Heart left ventricle (tissue), 13 donors: ENCODE data around the gene SH2D4B.

Experiments used
- POLR2A ChIP-seq, 2 donors: fragments of 450-650 bp; IDR thresholded peaks; one replicate each; pipeline ENCODE4 v1.6.1; 2017; ENCODE audit warnings: antibody characterized with exemption in 2 of 2, mild to moderate bottlenecking in 2 of 2, moderate library complexity in 2 of 2
- TF ChIP-seq, protein P1 (sequence below), 12 donors: fragments of 200-600 bp; sonication (generic) in 4 of 12; IDR thresholded peaks; one replicate each; pipeline versions ENCODE4 v1.5.0 to v1.8.0; 2018 to 2022; ENCODE audit warnings: antibody characterized with exemption in 12 of 12, mild to moderate bottlenecking in 5 of 12
- donor health status: ischemic (EF 13 %, LVEDD 7.1; RV severe dilation, severe dysfunction).
- donor health status: DM: no; HTN: yes; CAD: no.
- donor health status: DM: no; HTN: no; CAD: no.
- donor health status: ischemic (EF 25% LVEDD 6.9; RV normal size, moderate dysfunction).
- donor health status: ischemic (EF 25% LVEDD 5.7; RV mildly dilated, moderate dysfunction).
- donor health status: ischemic (EF 35%, LVEDD 5.7; RV mildly dilated, moderate dysfunction).
- donor health status: nonischemic (EF 11% LVEDD 7.7; RV severe dilation, severe dysfunction).
- donor health status: DM: yes; HTN: yes; CAD: no.
- donor health status: PGD.
- donor health status: ischemic (EF 29% LVEDD 5.4; RV normal size, mild dysfunction).
- donor health status: nonischemic (EF 23%, LVEDD 6.1; RV moderate dilation, normal function).

DNA sequence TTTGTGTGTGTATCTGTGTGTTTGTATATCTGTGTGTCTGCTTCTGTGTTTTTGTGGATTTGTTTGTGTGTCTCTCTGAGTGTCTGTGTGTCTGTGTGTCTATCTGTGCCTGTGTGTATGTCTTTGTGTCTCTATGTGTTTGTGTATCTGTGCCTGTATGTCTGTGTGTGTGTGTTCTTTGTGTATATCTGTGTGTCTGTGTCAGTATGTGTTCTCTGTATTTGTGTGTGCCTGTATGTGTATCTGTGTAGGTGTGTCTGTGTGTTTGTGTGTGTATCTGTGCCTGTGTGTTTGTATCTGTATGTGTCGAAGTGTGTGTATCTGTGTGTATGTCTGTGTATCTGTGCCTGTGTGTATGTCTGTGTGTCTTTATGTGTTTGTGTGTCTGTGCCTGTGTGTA is 118.2 kb downstream of the SH2D4B start:
- TF ChIP-seq, protein P1, sequence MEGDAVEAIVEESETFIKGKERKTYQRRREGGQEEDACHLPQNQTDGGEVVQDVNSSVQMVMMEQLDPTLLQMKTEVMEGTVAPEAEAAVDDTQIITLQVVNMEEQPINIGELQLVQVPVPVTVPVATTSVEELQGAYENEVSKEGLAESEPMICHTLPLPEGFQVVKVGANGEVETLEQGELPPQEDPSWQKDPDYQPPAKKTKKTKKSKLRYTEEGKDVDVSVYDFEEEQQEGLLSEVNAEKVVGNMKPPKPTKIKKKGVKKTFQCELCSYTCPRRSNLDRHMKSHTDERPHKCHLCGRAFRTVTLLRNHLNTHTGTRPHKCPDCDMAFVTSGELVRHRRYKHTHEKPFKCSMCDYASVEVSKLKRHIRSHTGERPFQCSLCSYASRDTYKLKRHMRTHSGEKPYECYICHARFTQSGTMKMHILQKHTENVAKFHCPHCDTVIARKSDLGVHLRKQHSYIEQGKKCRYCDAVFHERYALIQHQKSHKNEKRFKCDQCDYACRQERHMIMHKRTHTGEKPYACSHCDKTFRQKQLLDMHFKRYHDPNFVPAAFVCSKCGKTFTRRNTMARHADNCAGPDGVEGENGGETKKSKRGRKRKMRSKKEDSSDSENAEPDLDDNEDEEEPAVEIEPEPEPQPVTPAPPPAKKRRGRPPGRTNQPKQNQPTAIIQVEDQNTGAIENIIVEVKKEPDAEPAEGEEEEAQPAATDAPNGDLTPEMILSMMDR (IDR thresholded peaks at IDR 0.05), result no peak
- no peak for TF ChIP-seq POLR2A (IDR thresholded peaks at IDR 0.05)
